GM19455 (cell line): ENCODE measurements around the gene PCP4.
"Not testable (repeated sequence)": the region's sequence is repeated elsewhere in the genome, so short reads cannot be mapped to it uniquely, and the experiment has no call there.

Experiments used
- ATAC-seq: cut with Tn5 transposase; IDR thresholded peaks from one replicate; pipeline ENCODE4 v1.9.1; 2021; ENCODE audit not compliant: unreplicated experiment

PCP4 gene

DNA sequence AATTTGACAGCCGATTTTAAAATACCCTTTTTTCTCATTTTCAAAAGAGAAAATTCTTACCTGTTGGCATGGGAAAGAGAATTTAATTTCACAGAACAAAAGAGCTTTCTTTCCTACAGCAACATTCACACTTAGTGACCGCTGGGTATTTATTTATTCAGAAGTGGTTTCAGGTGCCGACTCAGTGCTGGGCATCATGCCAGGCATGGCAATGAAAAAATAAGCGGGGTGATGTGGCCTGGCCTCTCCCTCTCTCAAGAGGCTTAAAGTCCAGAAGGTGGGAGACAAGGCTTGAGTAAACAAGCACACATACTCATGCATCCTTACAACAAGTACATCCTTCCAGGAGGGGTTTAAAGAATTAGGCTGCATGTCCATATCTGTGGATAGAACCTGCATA lies 4.1 kb upstream of the PCP4 start:
- no peak for ATAC-seq

DNA sequence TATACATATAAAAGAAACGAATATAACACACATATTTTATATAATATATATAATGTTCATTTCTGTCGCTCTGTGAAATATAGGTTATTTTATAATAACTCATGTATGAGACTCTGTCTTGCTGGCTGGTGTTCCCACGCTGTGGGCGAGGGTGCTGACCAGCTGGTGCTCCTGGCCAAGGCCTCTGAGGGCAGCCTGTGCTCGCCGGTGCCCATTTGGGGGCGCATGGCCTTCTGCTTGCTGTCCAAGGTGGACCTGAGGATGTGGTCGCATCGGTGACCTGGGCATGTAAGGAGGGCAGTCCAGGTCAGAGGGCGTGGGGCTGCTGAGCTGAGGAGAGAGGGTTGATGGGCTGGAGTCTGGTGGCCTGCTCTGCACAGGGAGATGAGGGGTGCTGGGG lies 1.1 kb upstream of the PCP4 start:
- no peak for ATAC-seq

DNA sequence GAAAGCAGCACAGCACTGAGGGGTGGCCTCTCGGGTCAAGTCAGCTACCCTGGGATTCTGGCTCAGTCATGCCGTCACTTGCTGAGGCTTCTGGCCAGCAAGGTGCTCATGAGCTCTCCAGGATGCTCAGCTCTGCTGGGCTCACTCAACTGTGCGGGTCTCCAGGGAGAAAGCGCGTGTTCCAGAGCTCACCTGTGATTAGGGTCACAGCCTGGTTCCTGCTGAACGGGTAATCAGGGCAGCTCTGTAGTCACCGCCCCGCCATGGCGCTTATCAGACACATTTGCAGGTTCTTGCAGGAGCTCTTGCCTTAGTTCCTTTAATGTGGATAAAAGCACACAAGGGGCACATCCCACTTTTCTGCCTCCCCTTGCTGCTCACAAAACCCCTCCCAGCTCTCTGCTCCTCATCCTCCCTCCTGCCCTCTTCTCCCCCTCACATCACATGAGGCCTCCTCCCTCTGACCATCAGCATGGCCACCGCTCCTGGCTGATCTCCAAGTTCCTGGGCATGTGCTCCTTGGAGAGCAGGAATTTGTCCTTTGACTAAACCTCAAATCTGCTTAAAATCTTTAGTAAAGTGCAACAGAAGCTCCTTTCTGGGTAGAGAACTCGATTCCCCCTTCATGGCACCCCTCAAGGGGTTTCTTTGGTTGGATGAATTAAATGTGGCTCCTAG lies 2.0 kb downstream of the PCP4 start:
- ATAC-seq: no peak

DNA sequence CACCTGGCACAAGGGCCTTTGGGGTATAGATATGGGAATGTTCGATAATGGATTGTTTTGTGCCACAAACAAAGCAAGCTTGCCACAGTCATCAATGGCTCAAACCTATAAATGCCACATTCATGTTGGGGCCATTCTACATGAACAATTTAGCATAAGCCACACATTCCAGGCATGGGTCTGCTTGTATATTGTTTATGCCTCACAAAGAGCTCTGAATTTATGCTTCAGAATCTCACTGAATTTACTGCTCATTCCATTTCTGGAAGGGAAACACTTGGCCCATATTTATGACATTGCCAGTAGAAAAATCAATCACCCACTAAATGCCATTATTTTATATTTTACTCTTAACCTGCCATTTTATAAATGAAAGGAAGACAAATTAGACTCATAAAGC lies 6.4 kb downstream of the PCP4 start:
- no peak for ATAC-seq

DNA sequence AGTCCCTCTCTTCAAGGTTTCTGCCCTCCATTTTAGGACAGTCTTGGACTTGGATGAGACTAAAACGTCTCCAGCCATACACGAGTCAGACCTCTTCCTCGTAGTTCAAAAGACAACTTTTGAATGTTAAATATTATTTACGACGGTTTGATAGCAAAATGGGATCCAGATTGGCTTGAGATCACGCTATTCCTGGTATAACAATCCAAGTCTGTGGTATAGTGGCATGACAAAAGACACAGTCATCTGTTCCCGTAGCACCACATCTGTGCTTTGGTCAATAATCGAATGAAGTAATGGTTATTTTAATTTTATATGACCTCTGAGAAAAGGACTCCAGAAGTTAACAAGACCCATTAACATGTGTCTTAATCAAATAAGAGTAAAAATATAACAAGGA lies 7.0 kb downstream of the PCP4 start:
- no peak for ATAC-seq

DNA sequence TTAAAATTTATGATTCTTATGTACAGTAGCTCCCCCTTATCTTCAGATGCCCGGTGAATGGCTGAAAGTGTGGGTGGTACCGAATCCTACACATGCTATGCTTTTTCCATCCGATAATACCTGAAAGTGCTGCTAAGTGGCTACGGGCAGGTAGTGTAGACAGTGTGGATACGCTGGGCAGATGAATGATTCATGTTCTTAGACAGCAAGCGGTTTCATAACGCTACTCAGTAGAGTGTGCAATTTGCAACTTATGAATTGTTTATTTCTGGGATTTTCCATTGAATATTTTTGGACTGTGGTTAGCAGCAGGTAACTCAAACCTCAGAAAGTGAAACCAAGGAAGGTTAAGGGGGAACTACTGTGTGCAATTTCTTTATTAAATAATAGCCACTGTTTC lies 7.5 kb downstream of the PCP4 start:
- no peak for ATAC-seq

DNA sequence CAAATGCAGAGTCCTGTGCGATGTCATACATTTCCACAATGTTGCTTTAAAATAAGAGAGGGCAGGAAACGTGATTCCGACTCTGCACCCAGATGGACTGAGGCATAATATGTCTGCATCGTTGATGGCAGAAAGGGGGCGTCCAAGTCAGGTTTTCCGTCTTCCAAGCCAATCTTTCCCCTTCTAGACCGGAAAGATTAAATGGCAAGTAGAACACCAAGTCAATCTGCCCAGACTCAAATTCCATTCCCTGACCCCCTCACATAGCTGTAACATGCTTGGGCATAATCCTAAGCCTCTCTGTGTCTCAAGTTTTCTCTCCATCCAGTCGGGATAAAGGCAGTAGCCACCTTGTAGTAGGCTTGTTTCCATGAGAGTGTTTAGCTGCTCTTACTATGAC lies 14.4 kb downstream of the PCP4 start:
- no peak for ATAC-seq

DNA sequence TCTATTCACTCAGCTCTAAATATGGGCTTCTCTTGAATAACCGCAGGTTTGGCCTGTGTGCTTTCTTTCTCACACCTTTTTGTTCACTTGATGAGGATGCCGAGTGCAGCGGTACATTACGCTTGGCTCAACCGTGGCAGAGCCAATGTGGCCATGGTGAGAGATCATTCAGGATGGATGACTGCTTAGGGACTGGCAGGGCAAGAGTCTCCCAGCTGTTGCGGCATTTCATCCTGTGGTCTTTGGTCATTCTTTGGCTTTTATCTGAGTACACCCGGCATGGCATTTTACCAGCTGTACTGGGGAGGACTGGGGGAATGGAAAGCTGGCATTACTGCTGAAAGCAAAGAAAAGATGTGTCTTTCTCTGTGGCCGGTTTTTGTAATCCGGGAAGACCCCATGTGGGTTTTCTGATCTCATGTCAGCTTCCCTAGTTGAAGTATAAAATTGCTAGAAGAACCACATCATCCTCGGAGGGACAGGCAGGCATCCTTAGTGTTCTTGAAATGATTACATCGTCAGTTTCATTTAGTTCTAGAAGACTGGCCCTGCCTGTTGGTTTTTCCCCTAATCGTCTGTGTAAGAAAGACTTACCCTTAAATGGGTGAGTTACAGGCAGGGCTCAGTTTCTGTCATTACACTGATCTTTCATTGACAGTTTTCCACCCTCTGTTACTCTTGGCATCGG lies 15.1 kb downstream of the PCP4 start:
- ATAC-seq: no peak

DNA sequence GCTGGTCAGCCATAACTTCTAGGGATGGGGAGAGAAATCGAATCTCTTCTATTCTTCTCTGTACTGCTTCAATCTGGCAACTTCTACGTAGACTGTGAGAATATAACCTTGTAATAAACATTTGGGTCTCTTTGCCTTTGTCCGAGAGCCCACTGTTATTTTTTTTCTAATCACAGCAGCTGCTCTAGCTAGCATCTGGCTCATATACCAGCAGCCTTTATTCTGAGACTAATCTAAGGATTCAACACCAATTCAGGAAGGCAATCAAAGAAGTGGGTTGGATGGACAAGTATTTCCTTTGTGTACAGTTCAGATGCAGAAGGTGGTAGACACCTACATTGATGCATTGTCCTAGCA lies 15.6 kb downstream of the PCP4 start:
- no peak for ATAC-seq

DNA sequence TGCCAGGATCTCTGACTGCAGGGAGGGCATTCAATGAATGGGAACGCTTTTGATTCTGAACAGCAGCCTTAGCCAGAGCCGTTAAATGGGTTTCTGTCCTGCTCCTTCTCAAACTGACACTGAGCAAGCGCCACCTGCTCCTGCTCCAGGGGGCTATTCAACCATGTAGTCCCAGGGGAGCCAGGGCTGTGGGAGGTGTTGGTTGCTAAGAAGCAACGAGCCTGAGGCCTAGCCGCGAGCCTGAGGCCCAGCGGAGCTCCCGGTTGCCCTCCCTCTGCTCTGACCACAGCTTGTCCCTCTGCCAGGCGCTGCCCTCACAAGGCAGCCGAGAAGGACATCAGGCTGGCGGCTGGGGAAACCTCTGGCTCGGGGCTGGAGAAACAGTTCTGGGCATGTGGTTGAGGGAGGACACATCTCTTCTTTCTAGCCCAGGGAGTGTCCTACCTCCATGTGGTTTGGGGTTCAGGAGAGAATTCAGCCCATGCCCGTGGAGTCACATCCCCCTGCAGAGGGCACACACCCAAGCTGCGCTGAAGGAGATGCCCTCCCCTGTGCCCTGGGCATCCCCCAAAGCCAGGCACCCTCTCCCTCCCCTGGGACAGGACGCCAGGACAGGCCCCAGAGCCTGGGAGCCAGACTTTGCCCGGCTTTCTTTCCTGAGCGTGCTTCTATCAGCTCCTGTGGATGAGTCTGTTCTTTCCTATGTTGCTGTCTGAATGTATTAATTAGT lies 18.0 kb downstream of the PCP4 start:
- no peak for ATAC-seq

DNA sequence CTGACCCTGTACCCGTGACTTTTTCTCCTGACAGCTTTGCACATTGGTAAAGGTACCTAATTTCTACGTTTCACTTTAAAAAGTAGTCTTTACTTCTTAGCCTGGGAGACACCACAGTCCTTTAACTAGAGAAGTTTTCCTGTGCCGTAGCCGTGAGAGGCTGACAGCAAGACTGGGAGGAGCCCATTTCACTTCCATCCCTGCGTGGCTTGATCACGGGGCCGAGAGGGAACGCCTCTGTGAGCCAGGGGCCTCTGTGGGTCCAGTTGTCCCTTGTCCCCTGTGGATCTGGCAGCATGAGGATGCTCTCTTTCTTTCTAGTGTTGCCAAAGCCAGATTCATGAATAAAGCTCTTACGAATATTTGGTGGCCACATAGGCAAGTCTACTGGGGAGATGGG lies 21.6 kb downstream of the PCP4 start:
- ATAC-seq: no peak

DNA sequence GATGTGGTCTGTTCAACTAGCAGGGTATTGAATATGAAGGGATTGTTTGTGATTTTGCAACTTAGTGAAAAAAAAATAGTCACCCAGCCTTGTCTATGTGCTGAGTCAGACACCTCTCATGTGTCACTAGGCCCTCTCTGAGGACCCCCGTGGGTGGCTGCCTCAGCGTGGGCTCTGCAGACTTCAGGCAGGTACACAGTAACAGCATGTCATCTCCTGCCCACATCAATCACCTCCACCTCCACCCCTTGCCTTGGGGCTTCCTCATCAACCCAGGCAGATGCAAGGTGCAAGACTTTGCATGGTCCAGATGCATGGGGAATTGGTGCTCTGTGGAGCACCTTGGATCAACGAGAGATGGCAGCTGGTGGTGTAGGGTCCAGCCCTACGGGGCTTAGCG lies 23.9 kb downstream of the PCP4 start:
- no peak for ATAC-seq

DNA sequence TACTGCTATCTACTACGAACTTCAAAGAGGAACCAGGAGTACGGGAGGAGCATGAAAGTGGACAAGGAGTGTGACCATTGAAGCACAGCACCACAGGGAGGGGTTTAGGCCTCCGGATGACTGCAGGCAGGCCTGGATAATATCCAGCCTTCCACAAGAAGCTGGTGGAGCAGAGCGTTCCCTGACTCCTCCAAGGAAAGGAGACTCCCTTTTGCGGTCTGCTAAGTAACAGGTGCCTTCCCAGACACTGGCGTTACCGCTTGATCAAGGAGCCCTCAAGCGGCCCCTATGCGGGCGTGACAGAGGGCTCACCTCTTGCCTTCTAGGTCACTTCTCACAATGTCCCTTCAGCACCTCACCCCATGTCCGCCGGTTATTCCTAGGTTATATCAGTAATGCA lies 24.6 kb downstream of the PCP4 start:
- not testable (repeated sequence) for ATAC-seq

DNA sequence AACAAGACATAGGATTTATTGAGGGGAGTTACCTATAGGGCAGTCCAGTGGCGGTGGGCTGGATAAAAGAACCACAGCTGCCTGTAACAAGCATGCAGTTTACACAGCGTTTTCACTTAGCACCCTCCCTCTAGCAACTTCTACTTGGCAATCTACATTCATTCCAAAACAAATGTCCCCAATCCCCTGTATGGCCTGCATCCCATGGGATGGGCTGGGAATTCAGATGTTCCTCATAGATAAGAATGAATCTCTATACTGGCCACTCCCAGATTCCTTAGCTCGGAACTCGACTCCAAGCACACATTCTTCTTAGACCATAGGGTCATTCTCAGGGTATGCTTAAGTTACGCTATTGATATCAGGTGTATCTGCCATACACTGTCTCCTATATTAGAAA lies 33.3 kb downstream of the PCP4 start:
- no peak for ATAC-seq

DNA sequence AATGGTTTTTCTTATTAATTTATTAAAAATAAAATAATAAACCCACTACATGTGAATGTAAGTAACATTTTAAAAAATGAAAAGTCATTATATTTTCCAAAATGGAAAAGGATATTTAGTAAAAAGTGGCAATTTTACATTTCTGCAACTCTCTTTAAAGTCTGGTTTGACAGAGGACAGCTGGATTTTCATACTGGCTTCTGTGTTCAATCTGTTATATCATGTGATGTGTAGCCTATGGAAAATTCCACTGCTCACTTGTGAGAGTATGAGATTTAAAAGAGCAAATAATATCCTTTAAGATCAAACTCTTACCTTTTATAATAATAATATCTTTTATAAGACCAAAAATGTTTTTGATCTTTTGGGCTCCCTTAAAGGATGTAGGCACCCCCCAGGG lies 33.7 kb downstream of the PCP4 start:
- no peak for ATAC-seq

DNA sequence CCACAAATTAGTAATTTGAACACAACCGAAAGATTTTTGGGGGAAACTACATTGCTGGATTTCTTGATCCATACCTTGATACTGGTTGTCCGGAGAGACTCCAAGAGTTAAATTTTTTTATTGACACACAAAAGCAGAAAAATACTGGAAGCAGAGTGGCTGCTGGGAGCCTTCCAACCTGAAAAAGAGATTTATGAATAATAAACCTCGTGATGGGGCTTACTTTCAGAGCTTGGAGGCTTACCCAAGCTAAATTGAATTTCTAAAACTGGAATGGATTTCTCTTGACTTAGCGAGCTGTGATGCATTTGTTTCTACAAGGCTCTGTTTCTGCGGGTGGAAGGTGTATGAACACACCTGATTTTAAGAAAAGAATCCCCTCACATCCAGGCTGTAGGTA lies 35.7 kb downstream of the PCP4 start:
- no peak for ATAC-seq

DNA sequence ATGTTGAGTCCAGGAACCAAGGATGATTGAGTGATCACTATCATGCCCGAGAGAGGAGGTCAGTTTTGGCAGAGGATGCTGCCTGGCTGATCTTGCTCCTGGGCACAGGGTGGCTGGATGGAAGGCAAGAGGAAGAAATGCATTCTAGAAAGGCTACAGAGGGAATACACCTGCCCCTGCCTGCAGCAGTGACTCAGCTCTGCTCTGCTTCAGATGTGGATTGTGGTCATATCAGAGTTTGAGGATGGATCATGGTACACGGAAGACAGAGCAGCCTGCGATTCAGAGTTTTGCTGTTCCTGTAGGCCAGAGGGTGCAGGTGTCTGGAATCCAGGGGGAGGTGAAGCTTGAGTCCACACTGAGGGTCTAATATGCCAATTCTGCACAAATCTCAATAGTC lies 37.2 kb downstream of the PCP4 start:
- no peak for ATAC-seq

DNA sequence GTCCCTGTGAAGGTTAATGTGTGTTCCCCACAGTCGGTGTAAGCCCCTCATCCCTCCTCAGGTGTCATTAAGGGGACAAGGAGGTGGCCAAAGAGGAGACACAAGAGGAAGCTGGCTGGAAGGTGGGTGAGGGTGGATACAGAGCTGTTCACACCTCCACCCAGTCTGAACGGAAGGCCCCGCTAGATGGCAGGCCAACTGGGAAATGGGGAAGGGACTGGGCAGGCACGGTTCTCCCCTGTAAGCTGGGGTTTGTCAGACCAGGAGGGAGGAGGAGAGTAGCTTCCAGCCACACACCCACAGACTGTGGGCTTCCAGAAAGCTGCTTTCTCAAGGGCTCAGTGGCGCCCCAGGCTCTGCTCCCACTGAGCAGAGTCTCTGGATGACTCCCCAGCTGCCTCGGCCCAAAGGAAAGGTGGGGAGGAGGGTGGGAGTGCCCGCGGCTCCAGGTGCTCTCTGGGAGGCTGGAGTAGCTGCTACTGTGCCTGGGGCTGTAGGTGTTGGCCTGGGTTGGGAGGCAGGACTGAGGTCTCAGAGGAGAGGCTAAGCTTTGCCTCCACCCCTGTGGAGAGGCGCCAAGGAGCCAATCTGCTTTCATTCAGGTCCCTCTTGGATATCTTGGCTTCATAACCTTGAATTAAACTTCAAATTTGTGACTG lies 41.2 kb downstream of the PCP4 start:
- no peak for ATAC-seq

DNA sequence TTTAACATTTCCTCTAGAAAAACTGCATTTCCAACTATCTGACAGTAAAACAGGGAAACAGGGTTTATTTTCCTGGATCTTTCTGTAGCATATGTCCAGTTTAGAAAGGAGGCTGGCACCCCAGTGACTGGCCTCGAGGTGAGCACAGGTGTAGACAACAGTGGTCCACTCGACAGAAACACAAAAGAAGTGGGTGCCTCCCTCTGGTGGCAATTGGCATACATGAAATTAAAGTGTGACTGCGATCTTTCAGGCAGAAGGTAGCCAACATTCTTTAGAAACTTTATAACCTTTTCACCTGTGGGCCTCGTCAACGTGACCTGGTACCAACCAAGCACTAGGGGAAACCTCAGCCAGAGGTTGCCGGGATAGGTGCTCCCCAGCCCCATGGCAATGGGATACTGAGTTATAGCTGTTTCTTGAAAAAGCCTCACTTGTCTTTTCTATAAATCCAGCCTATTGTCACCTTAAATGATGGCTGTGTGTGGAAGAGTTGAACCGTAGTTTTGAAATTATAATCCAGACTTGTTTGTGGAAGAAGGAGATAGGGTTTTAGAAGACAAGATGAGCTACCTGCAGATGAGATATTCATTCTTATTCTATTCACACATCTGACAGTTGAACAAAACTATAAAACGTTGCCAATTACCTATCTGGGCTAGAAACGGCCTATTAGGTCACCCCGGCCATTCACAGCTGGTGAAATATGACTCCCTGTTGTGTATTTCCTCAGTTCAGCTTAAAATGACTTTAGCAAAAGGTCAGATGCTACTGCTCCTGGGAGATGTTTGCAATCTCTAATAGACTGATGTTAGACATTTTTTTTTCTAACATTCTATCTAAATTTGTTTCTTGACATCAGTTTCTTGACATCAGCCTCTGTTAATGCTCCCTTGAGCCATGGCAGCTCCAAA lies 44.3 kb downstream of the PCP4 start:
- ATAC-seq: no peak

DNA sequence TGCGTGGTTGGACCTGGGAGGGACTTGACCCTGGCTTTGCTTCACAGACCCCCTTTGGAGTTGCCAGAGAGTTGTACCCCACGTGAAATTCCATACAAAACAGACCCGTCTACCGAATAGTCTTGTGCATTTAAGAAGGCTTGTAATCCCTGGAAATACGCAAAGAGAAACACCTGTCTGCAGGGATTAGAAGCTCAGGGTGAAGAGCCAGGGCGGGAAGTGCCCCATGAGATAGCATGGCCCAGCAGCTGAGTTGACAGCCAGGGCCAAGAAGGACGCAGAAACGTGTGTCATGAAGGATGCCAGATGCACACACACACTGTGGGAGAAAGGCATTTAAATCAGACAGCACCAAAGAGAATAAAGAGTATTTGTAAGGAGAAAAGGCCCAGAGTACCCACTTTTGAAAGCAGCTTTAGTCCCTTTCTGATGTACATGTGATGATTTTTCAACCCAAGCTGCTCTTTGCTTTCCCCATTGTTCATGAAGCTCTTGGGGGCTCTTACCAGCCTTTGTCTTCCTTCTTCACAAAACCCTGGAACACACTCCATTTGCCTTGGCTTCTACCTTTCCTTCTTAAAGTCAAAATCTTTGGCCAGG lies 46.6 kb downstream of the PCP4 start:
- ATAC-seq: no peak

DNA sequence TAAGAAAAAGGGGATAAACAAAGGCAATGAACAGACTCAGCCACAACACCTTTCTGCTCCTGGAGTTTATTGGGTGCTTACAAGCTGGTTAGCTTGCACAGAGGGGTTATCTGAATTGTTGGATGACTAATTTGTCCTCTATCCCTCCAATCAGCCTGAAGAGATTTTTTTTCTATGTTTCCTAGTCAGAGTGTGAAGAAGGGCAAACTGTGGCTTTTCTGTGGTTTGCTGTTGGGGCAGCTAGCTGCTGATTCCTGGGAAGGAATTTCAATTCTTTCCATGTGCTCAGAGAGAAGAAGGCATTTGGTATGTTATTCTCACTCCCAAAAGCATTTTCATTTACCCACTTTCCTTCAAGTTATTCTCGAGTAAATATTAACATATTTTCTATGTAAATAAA lies 48.6 kb downstream of the PCP4 start:
- no peak for ATAC-seq
